Endothelial cell of umbilical vein (primary cell): Measurements from ENCODE around the gene CRYBG3. TPM values are rescaled to one million over a fixed set of nuclear protein-coding genes. Genes with fewer than 3 reads are reported as not detected.

Experiments used
- BruUV-seq: library from RNA; stranded (reverse); fragments of 400-500 nt; replicated peaks from 2 replicates; lab custom pipeline; 2021; lab: Mats Ljungman, UMichigan
- CTCF ChIA-PET: fragments of 300-600, 350-600 bp; sonication (Branson Sonifier 250); formaldehyde crosslinking; loops from one replicate; lab custom pipeline; 2021; ENCODE audit warnings: antibody characterized with exemption, inconsistent platforms; lab: Charles Lee
- POLR2A ChIA-PET: fragments of 300-600, 350-600 bp; sonication (Branson Sonifier 250); formaldehyde crosslinking; loops from one replicate; lab custom pipeline; 2021; ENCODE audit warnings: antibody characterized with exemption, inconsistent platforms; lab: Charles Lee
- DNase-seq: peaks from one replicate; pipeline ENCODE4 v3.0.0-alpha.2; 2011; ENCODE audit warnings: low read depth, low spot score
- FAIRE-seq: peaks from 2 replicates; lab custom pipeline; 2011; peaks lifted over from hg19 to GRCh38; lab: Jason Lieb, UNC
- H2AFZ ChIP-seq: 2 replicates; pipeline ENCODE4 v1.6.0; 2012; ENCODE audit warnings: low read depth, low read length, control low read depth, inconsistent platforms
- H3K27ac ChIP-seq: 2 replicates; pipeline ENCODE4 v1.5.1; 2011; ENCODE audit warnings: low read depth, mild to moderate bottlenecking, control low read depth, low read length, moderate library complexity; ENCODE audit not compliant: insufficient read depth
- H3K27me3 ChIP-seq, 2 experiments: 2 replicates each; pipeline versions ENCODE4 v1.6.0 to v1.6.1; 2011; ENCODE audit warnings: low read length in 2 of 2, mixed read lengths in 1 of 2; ENCODE audit not compliant: control insufficient read depth in 2 of 2, insufficient read depth in 2 of 2
- H3K36me3 ChIP-seq, 2 experiments: 2 replicates in 1 of 2; 3 replicates in 1 of 2; pipeline ENCODE4 v1.5.1; 2011; ENCODE audit warnings: low read length in 2 of 2, mild to moderate bottlenecking in 1 of 2, moderate library complexity in 1 of 2; ENCODE audit not compliant: control insufficient read depth in 2 of 2, insufficient read depth in 2 of 2; ENCODE audit errors: extremely low read depth in 1 of 2
- H3K4me1 ChIP-seq: 3 replicates; pipeline ENCODE4 v1.5.1; 2011; ENCODE audit warnings: mild to moderate bottlenecking, low read length; ENCODE audit not compliant: control insufficient read depth, insufficient read depth; ENCODE audit errors: extremely low read depth
- H3K4me2 ChIP-seq: 2 replicates; pipeline ENCODE4 v1.6.1; 2011; ENCODE audit warnings: low read length, control low read depth, mixed read lengths; ENCODE audit not compliant: insufficient read depth
- H3K4me3 ChIP-seq, 3 experiments: fragments of 200-600 bp in 1 of 3; sonication (generic), shearing (Covaris generic) in 1 of 3; replicated peaks in 1 of 3; 2 replicates each; pipeline ENCODE4 v1.5.1; 2011 to 2016; ENCODE audit warnings: control low read depth in 3 of 3, low read length in 3 of 3, mild to moderate bottlenecking in 2 of 3, inconsistent platforms in 1 of 3, low read depth in 1 of 3, moderate library complexity in 1 of 3; ENCODE audit not compliant: insufficient read depth in 1 of 3
- H3K79me2 ChIP-seq: 2 replicates; pipeline ENCODE4 v1.6.0; 2012; ENCODE audit warnings: low read length, inconsistent platforms; ENCODE audit not compliant: control insufficient read depth, insufficient read depth
- H3K9ac ChIP-seq: replicated peaks from 2 replicates; pipeline ENCODE3; 2011; ENCODE audit warnings: low read length, control low read depth; ENCODE audit not compliant: insufficient read depth; ENCODE audit errors: extremely low read depth
- H3K9me1 ChIP-seq: replicated peaks from 3 replicates; pipeline ENCODE4 v1.6.0; 2011; ENCODE audit warnings: mild to moderate bottlenecking, low read length; ENCODE audit not compliant: control insufficient read depth, insufficient read depth; ENCODE audit errors: extremely low read depth
- H3K9me3 ChIP-seq: replicated peaks from 2 replicates; pipeline ENCODE4 v1.5.1; 2012; ENCODE audit warnings: low read length, inconsistent platforms; ENCODE audit not compliant: control insufficient read depth, insufficient read depth
- H4K20me1 ChIP-seq: replicated peaks from 2 replicates; pipeline ENCODE3; 2011; ENCODE audit warnings: mild to moderate bottlenecking, low read length; ENCODE audit not compliant: control insufficient read depth, insufficient read depth; ENCODE audit errors: extremely low read depth
- EZH2 ChIP-seq: IDR thresholded peaks from 2 replicates; pipeline ENCODE4 v1.6.1; 2012; ENCODE audit warnings: borderline replicate concordance, low read depth, mild to moderate bottlenecking, moderate library complexity, low read length, inconsistent platforms; ENCODE audit not compliant: severe bottlenecking
- GATA2 ChIP-seq: IDR thresholded peaks from 2 replicates; pipeline ENCODE4 v1.7.0; 2011; ENCODE audit warnings: low read depth, mild to moderate bottlenecking, moderate library complexity, mixed read lengths, low read length; ENCODE audit not compliant: insufficient read length, insufficient read depth
- JUN ChIP-seq: IDR thresholded peaks from 2 replicates; pipeline ENCODE4 v1.6.1; 2011; ENCODE audit warnings: borderline replicate concordance, low read depth; ENCODE audit not compliant: insufficient read length, insufficient read depth
- MYC ChIP-seq: IDR thresholded peaks from one replicate; pipeline ENCODE4 v1.6.1; 2011; ENCODE audit warnings: mild to moderate bottlenecking, low read depth, low read length
- POLR2A ChIP-seq: IDR thresholded peaks from 2 replicates; pipeline ENCODE4 v1.6.1; 2012; ENCODE audit warnings: low read depth, mild to moderate bottlenecking, control low read depth, low read length
- dilution Hi-C: fragments of 300-500 bp; cut with MboI; formaldehyde crosslinking; loops from one replicate; pipeline ENCODE4 v1.15.0; 2019; ENCODE audit warnings: low sequenced_read_pairs; ENCODE audit not compliant: extremely low pct_ligation_motif_present
- intact Hi-C: fragments of 100-400 bp; cut with micrococcal nuclease; formaldehyde crosslinking; loops from one replicate; pipeline ENCODE4 v1.10.0; 2022
- polyA plus RNA-seq, 4 experiments: library from polyadenylated mRNA; depleted of rRNA in 3 of 4; stranded (reverse) in 3 of 4; unstranded in 1 of 4; fragments of >200 nt; gene quantifications; 2 replicates each; pipeline versions ENCODE4 v1.2.1 to v1.2.3, GENCODE V29; 2011 to 2012; ENCODE audit warnings: missing spikeins in 1 of 4
- total RNA-seq: library from RNA; stranded (reverse); gene quantifications from 2 replicates; pipeline ENCODE4 v1.2.3, GENCODE V29; 2021
- TF ChIP-seq, protein P1 (sequence below), 2 donors: IDR thresholded peaks; 1 replicate in 1 of 2; 2 replicates in 1 of 2; pipeline ENCODE4 v1.5.1; 2011; ENCODE audit warnings: low read length in 2 of 2, mild to moderate bottlenecking in 2 of 2, moderate library complexity in 2 of 2, control low read depth in 1 of 2, inconsistent platforms in 1 of 2, low read depth in 1 of 2; ENCODE audit not compliant: insufficient read depth in 1 of 2; ENCODE audit errors: extremely low read depth in 1 of 2

CRYBG3 gene
- total and polyA plus RNA-seq, 2 donors (not counting 3 experiments of a cell fraction or from before 2014, with no cell fraction given), result 2.8 to 15.0 TPM

DNA sequence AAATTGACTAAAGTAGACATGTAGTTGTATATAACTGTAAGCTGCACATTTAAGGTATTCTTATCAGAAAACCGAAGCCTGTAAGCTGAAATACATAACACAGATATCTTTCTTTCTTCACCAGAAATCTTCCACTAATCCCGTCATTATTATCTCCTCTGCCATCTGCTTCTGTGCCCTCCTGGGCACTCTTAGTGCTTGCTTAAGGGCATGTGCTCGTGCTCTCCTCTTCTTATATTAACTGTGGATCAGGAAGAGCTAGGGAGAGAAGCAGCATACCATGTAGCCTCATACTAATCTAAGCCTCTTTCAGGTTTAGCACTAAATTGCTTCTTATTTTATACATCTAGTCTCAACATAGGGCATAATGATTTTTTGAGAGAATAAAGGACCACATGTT, 89.6 kb downstream of the CRYBG3 start:
- no peak for DNase-seq
- Histone ChIP-seq H3K4me3 (no peak overlapping the region), H3K4me1 (peaks cover 2% of the 10 kb centered on the region), H3K27ac (no peak overlapping the region), H3K9ac (no peak overlapping the region), H4K20me1 (no peaks in the 10 kb centered on the region), H3K4me2 (no peak overlapping the region), H3K27me3 (no peaks in the 10 kb centered on the region), H2AFZ (no peak overlapping the region), H3K36me3 (peaks cover 0 to 6% of the 10 kb centered on the region in 2 experiments), H3K9me3 (no peaks in the 10 kb centered on the region), H3K9me1 (no peaks in the 10 kb centered on the region), H3K79me2 (no peaks in the 10 kb centered on the region)
- CTCF ChIA-PET, result no interaction called here
- no peak for FAIRE-seq
- dilution Hi-C loops, result no loop called here
- no TSS peak for BruUV-seq
- intact Hi-C loops, result no loop called here
- no peak for TF ChIP-seq GATA2
- no peak for TF ChIP-seq EZH2
- no peak for TF ChIP-seq POLR2A
- TF ChIP-seq MYC, result no peak
- no peak for TF ChIP-seq JUN
- POLR2A ChIA-PET, result no interaction called here

DNA sequence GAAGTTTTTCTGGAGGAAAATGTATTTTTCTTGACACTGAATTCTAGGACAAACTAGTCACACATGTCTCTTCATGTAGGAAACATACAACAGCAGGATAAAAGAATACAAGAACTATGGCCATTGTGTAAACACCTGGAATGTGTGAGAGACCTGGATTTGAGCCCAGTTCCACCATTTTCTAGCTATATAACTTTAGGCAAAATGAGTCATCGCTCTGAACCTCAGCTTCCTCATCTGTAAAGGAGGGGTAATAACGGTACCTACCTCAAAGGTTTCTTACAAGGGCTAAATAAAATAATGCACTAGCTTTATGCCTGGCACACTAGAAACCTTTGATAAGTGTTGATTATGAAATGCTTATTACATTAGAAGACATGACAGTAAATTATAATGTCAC, 92.6 kb downstream of the CRYBG3 start:
- Histone ChIP-seq H3K4me2 (no peak overlapping the region), H3K27me3 (no peaks in the 10 kb centered on the region), H3K9me1 (no peaks in the 10 kb centered on the region), H4K20me1 (no peaks in the 10 kb centered on the region), H3K4me1 (peaks cover 2% of the 10 kb centered on the region), H2AFZ (no peak overlapping the region), H3K9ac (no peak overlapping the region), H3K79me2 (no peaks in the 10 kb centered on the region), H3K36me3 (peaks cover 0 to 6% of the 10 kb centered on the region in 2 experiments), H3K9me3 (no peaks in the 10 kb centered on the region), H3K27ac (no peak overlapping the region), H3K4me3 (no peak overlapping the region)
- no TSS peak for BruUV-seq
- POLR2A ChIA-PET, result no interaction called here
- intact Hi-C loops (no loop called here), dilution Hi-C loops (no loop called here)
- TF ChIP-seq, protein P1, sequence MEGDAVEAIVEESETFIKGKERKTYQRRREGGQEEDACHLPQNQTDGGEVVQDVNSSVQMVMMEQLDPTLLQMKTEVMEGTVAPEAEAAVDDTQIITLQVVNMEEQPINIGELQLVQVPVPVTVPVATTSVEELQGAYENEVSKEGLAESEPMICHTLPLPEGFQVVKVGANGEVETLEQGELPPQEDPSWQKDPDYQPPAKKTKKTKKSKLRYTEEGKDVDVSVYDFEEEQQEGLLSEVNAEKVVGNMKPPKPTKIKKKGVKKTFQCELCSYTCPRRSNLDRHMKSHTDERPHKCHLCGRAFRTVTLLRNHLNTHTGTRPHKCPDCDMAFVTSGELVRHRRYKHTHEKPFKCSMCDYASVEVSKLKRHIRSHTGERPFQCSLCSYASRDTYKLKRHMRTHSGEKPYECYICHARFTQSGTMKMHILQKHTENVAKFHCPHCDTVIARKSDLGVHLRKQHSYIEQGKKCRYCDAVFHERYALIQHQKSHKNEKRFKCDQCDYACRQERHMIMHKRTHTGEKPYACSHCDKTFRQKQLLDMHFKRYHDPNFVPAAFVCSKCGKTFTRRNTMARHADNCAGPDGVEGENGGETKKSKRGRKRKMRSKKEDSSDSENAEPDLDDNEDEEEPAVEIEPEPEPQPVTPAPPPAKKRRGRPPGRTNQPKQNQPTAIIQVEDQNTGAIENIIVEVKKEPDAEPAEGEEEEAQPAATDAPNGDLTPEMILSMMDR (IDR thresholded peaks at IDR 0.05; ENCODE audit: extremely low read depth in 1 of 2, insufficient read depth in 1 of 2, low read depth in 1 of 2, low read length in 2 of 2), result no peak
- peak; percentile 25 for TF ChIP-seq JUN
- DNase-seq, result peak; percentile 21
- CTCF ChIA-PET, result interaction anchor here (0.9 kb wide), 1 partner anchor 15 kb away, joined by 4 read pairs; no protein-coding TSS in a partner anchor
- no peak for FAIRE-seq
